Gastroesophageal sphincter (tissue), 3 donors: Measurements from ENCODE around the gene RECK.

Source experiments
- EP300 ChIP-seq: sonication (generic); formaldehyde crosslinking; IDR thresholded peaks from one replicate; pipeline ENCODE4 v1.6.1; 2017; ENCODE audit warnings: antibody characterized with exemption, mild to moderate bottlenecking
- POLR2A ChIP-seq, 2 donors: fragments of 450-650 bp; IDR thresholded peaks; one replicate each; pipeline ENCODE4 v1.6.1; 2017; ENCODE audit warnings: antibody characterized with exemption in 2 of 2, mild to moderate bottlenecking in 2 of 2, moderate library complexity in 1 of 2
- TF ChIP-seq, protein P1 (sequence below), 4 experiments: fragments of 200-600 bp in 2 of 4; fragments of 450-650 bp in 2 of 4; sonication (generic) in 1 of 4; IDR thresholded peaks; one replicate each; pipeline ENCODE4 v1.5.1; 2017 to 2019; ENCODE audit warnings: antibody characterized with exemption in 4 of 4, mild to moderate bottlenecking in 2 of 4, moderate library complexity in 2 of 4

DNA sequence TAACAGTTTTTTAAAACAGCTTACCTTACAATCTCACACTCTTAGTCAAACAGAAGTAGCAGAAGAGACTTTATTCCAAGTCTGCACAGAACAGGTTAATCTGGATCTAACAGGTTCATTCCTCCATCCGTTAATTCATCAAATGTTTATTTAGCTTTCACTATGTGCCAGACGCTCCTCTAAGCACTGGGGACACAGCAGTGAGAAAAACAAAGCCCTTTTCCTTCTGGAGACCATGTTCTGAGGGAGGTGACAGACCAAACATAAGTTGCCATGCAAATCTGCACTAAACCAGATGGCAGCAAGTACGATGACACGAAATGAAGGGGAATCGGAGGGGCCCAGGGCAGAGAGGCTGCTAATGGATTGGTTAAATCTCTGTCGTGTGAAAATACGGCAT is 82.8 kb downstream of the RECK start:
- TF ChIP-seq EP300 (no peak), POLR2A (IDR thresholded peaks at IDR 0.05) (no peak)
- TF ChIP-seq, protein P1, sequence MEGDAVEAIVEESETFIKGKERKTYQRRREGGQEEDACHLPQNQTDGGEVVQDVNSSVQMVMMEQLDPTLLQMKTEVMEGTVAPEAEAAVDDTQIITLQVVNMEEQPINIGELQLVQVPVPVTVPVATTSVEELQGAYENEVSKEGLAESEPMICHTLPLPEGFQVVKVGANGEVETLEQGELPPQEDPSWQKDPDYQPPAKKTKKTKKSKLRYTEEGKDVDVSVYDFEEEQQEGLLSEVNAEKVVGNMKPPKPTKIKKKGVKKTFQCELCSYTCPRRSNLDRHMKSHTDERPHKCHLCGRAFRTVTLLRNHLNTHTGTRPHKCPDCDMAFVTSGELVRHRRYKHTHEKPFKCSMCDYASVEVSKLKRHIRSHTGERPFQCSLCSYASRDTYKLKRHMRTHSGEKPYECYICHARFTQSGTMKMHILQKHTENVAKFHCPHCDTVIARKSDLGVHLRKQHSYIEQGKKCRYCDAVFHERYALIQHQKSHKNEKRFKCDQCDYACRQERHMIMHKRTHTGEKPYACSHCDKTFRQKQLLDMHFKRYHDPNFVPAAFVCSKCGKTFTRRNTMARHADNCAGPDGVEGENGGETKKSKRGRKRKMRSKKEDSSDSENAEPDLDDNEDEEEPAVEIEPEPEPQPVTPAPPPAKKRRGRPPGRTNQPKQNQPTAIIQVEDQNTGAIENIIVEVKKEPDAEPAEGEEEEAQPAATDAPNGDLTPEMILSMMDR (IDR thresholded peaks at IDR 0.05), result no peak
